Retinal pigment epithelial cell (primary cell): ENCODE data around the gene BRAP.
"Not testable (repeated sequence)": the region's sequence is repeated elsewhere in the genome, so short reads cannot be mapped to it uniquely, and the experiment has no call there.

Source experiments
- DNase-seq: peaks from one replicate; pipeline ENCODE4 v3.0.0-alpha.2; 2010; ENCODE audit warnings: low read depth
- H3K4me3 ChIP-seq: 2 replicates; pipeline ENCODE4 v1.5.1; 2011; ENCODE audit warnings: mild to moderate bottlenecking, low read length, control low read depth, moderate library complexity
- TF ChIP-seq, protein P1 (sequence below): conservative IDR thresholded peaks from 2 replicates; pipeline ENCODE4 v1.5.1; 2011; ENCODE audit warnings: low read depth, low read length, control low read depth, inconsistent platforms

Gene BRAP

DNA sequence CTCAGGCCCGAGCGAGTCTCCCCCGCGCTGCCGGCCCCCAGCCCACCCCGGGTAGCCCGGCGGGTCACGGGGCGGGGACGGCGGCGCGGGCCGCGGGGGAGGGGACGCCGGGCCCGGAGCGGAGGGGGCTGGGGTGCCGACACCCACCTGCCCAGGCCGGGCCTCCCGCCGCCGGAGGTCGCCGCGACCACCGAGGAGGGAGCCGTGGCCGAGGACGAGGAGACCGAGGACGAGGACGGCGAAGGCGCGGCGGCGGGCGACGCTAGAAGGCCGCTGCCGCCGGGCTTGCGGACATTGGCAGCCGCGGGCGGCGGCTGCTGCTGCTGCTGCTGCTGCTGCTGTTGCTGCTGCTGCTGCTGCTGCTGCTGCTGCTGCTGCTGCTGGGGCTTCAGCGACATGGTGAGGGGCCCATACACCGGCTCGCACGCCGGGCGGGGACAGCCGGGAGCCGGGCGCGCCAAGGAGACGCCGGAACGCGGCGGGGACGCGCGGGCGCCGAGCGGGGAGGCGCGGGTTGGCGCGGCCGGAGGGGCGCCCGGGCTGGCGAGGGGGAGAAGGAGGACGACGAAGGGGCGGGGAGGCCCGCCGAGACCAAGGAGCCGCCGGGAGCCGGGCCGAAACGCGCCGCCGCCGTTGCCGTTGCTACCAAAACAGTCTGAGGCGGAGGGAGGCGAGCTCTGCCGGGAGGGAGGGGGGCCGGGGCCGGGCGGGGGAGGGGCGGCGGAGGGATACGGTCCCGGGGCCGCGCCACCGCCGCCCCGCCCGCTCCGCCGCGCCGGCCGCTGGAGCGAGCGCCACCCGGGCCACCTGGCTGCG lies 86.9 kb downstream of the BRAP start, which contains the start of gene ATXN2:
Gene ATXN2 (minus strand): TSS at position 679 of the 816 bp plus-strand sequence. CDS start 281 bp downstream, at position 398.
- peak within 1 kb of the TSS; percentile 90 for H3K4me3 ChIP-seq
- DNase-seq: no peak
- TF ChIP-seq, protein P1, sequence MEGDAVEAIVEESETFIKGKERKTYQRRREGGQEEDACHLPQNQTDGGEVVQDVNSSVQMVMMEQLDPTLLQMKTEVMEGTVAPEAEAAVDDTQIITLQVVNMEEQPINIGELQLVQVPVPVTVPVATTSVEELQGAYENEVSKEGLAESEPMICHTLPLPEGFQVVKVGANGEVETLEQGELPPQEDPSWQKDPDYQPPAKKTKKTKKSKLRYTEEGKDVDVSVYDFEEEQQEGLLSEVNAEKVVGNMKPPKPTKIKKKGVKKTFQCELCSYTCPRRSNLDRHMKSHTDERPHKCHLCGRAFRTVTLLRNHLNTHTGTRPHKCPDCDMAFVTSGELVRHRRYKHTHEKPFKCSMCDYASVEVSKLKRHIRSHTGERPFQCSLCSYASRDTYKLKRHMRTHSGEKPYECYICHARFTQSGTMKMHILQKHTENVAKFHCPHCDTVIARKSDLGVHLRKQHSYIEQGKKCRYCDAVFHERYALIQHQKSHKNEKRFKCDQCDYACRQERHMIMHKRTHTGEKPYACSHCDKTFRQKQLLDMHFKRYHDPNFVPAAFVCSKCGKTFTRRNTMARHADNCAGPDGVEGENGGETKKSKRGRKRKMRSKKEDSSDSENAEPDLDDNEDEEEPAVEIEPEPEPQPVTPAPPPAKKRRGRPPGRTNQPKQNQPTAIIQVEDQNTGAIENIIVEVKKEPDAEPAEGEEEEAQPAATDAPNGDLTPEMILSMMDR: no peak

DNA sequence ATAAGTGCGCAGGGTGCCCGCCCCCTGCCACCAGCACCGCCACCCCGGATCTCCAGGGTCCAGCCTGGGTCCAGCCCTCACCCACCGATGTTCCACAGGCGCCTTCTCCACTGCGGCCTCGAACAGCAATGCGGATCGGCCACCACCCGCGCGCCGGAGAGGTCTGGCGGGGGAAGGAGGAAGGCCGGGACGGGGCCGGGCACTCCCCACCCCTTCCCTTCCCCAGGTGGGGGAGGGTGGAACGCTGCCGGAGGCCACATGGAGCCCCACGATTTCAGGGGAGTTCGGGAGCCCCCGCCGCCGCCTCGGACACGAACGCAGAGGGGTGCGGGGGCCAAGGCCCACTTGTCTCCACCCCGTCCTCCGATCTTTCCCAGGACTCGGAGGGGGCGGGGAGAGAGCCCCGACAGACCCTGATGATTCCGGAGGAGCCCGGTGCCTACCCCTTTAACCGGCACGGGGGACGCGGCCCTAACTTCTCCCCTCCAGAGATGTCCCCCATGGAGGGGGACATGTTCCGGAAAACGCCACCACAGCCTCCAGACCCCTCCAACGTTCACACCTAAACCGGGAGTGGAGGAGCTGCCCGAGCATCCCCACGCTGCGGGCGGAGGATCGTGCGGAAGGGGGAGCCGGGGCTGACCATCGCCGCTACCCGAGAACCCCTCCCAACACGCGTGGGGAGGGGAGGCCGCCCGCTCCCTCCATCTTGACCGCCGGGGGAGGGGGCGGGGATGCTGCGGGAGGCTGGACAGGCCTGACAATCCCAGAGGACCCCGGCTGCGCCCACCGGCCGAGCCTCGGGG lies 87.7 kb downstream of the BRAP start:
- TF ChIP-seq, protein P1: no peak
- DNase-seq: no peak
- peak overlapping the region; percentile 90 for H3K4me3 ChIP-seq

DNA sequence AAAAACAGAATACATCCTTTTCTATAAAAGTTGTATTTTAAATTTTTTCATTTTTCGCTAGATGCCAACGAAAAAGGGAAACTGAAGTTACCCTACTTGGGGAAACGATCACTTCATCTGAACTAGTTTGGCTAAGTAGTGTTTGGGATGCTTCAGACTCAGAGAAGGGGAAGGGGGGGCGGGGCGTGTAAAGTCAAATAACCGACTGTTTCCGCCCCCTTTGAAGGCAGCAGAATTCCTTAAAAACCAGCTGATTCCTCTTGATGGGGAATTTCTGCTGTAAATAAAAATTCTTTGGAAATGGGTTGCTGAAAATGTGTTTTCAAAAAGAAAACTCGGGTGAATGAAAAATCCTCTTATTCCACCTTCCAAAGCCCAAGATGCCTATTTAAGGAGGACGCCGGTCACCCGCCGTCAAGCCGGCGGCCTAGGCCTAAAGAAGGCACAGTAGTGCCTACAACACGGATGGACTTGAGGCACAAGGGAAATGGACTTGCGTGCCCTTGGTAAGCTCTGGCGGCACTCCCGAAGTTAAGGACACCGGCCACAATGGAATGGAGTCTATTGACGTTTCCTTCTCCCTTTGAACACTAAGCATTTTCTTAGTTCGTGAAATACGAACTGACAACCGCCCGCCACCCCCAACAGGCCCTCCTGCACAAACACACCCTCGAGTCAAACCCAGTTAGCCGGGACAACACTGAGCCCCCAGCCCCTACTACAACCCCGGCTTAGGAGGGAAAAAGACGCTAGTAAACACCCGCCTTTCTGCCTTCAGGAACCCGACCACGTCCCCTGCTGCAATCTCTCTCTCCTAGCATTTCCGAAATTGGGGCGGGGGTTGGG lies 88.5 kb downstream of the BRAP start:
- H3K4me3 ChIP-seq: peak overlapping the region; percentile 90
- no peak for DNase-seq
- TF ChIP-seq, protein P1: no peak

DNA sequence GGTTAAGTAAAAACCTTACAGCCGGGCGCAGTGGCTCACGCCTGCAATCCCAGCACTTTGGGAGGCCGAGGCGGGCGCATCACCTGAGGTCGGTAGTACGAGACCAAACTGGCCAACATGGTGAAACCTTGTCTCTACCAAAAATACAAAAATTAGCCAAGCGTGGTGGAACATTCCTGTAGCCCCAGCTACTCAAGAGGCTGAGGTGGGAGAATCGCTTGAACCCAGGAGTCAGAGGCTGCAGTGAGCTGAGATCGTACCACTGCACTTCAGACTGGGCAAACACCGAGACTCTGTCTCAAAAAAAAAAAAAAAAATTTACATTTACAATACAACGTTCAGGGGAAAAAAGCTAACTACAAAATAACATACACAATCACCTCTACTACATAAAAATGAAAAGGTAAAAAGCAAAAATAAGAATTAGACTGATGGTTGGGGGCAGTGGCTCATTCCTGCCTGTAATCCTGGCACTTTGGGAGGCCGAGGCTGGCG lies 90.4 kb downstream of the BRAP start:
- DNase-seq, H3K4me3 ChIP-seq: not testable (repeated sequence)
